T-helper 17 cell (primary cell): ENCODE results near the gene FOXP4. TPM values are rescaled to one million over a fixed set of nuclear protein-coding genes. Genes with fewer than 3 reads are reported as not detected.
A peak's percentile ranks its signal among the peaks of the same experiment; 100 is the strongest.

Experiments used
- ATAC-seq: fragments of 150-1000 bp; cut with Tn5 transposase; 2 replicates; pipeline ENCODE4 v1.10.0; 2021; ENCODE audit warnings: mild to moderate bottlenecking, moderate library complexity
- DNase-seq, 3 donors: peaks; one replicate each; pipeline versions ENCODE4 v3.0.0 to v3.0.0-alpha.2; 2020 to 2021
- H3K9me3 ChIP-seq: one replicate; pipeline ENCODE4 v1.7.0; 2013; ENCODE audit warnings: low read length, mild to moderate bottlenecking; ENCODE audit not compliant: control insufficient read depth, poor library complexity, severe bottlenecking
- H3K27ac Mint-ChIP-seq: one replicate; pipeline ENCODE4 v1.8.0; 2022; ENCODE audit warnings: mild to moderate bottlenecking, moderate library complexity, mixed read lengths
- H3K27me3 Mint-ChIP-seq: one replicate; pipeline ENCODE4 v1.8.0; 2022; ENCODE audit warnings: mixed read lengths
- H3K36me3 Mint-ChIP-seq: one replicate; pipeline ENCODE4 v1.8.0; 2022; ENCODE audit warnings: low read depth, mixed read lengths
- H3K4me1 Mint-ChIP-seq: one replicate; pipeline ENCODE4 v1.8.0; 2022; ENCODE audit warnings: mild to moderate bottlenecking, mixed read lengths
- H3K4me3 Mint-ChIP-seq: one replicate; pipeline ENCODE4 v1.8.0; 2022; ENCODE audit warnings: mild to moderate bottlenecking, moderate library complexity, mixed read lengths
- total RNA-seq, 4 donors: library from RNA in 2 of 4; stranded (reverse) in 2 of 4; gene quantifications; one replicate each; pipeline ENCODE4 v1.2.3 and lab custom pipeline; 2022 to 2026

Gene FOXP4
- total RNA-seq, 2 donors from 2014 or later, result 7.5 to 10.6 TPM

DNA sequence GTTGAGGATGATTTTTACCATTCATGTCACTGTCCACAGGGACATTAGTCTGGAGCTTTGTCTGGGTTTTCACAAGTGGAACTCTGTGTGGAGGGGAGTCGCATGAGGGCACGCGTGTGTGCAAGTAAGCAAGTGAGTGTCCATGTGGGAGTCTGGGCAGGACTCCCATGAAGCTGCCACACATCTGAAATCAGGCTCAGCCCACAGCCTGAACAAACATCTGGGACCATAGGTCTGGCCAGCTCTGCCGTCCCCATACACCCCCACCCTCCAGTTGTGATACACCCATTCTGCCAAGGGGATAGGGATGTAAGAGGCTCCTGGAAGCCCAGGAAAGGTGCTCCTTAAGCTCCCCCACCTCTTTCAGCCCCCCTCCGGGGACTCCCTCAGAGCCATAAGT, 17.1 kb upstream of the FOXP4 start:
- Mint-ChIP-seq H3K4me1 (peaks cover 26% of the 10 kb centered on the region), H3K36me3 (peaks cover 7% of the 10 kb centered on the region), H3K4me3 (no peak overlapping the region), H3K27ac (peak overlapping the region; percentile 29), H3K27me3 (peaks cover 11% of the 10 kb centered on the region)
- ATAC-seq (no peak), DNase-seq (no peak)
- H3K9me3 ChIP-seq, result no peaks in the 10 kb centered on the region

DNA sequence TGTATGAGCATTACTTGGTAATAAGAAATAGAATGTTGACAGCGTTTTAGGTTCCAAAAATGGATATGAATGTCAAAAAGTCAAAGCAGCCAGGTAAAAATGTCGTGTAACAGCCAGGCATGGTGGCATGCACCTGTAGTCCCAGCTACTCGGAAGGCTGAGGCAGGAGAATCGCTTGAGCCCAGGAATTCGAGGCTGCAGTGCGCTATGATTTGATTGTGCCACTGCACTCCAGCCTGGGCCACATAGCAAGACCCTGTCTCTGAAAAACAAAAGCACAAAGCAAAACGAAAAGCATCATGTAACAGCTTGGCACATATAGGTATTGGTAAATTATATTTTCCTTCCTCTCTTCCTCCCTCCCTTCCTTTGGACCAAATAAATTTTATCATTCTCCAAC, 16.2 kb upstream of the FOXP4 start:
- Mint-ChIP-seq H3K27ac (peak overlapping the region; percentile 62), H3K27me3 (peaks cover 11% of the 10 kb centered on the region), H3K36me3 (peaks cover 7% of the 10 kb centered on the region), H3K4me3 (peak overlapping the region; percentile 45), H3K4me1 (peaks cover 23% of the 10 kb centered on the region)
- no peaks in the 10 kb centered on the region for H3K9me3 ChIP-seq
- ATAC-seq (no peak), DNase-seq (no peak)

DNA sequence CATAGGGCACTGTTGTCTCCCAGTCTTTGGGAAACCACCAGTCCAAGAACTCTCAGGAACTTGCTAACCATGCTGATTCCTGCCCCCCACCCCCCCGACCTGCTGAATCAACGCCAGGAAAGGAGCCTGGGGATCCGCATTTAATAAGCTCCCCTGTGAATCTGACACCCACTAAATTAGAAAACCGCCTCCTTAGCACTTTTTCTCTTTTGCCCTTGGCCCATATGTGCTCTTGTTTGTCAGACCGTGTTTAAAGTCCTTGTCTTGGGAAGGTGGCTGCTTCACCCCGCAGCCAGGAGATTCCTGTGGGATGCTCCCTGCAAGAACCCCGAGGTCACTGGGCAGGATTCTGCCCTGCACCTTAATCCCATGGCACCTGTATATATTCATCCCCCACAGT, 15.7 kb upstream of the FOXP4 start:
- Mint-ChIP-seq H3K27ac (peak overlapping the region; percentile 62), H3K4me3 (no peak overlapping the region), H3K36me3 (peaks cover 7% of the 10 kb centered on the region), H3K27me3 (peaks cover 6% of the 10 kb centered on the region), H3K4me1 (peaks cover 22% of the 10 kb centered on the region)
- no peaks in the 10 kb centered on the region for H3K9me3 ChIP-seq
- no peak for DNase-seq
- ATAC-seq, result no peak

DNA sequence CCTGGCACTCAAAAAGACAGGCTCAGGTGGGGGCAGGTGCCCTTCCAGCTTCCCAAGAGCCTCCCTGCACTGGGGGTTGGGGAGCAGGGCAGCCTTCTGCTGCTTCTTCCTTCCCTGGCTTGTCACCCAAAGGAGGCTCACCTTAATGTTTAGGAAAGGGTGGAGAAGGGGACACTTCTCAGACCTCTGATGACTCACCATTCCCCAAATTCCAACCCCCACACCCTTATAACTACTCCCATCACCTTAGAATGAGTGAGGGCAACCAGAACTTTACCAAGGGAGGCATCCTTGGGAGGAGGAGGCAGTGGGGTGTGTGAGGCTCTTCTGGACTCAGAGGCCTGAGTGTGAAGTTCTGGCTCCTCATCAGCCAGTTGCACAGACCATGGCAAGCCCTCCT, 15.2 kb upstream of the FOXP4 start:
- H3K36me3 Mint-ChIP-seq, result peaks cover 7% of the 10 kb centered on the region
- DNase-seq (no peak), ATAC-seq (no peak)
- H3K4me1 Mint-ChIP-seq, result peaks cover 21% of the 10 kb centered on the region
- H3K4me3 Mint-ChIP-seq, result peak overlapping the region; percentile 95
- H3K27me3 Mint-ChIP-seq, result peaks cover 5% of the 10 kb centered on the region
- peak overlapping the region; percentile 94 for H3K27ac Mint-ChIP-seq
- no peaks in the 10 kb centered on the region for H3K9me3 ChIP-seq

DNA sequence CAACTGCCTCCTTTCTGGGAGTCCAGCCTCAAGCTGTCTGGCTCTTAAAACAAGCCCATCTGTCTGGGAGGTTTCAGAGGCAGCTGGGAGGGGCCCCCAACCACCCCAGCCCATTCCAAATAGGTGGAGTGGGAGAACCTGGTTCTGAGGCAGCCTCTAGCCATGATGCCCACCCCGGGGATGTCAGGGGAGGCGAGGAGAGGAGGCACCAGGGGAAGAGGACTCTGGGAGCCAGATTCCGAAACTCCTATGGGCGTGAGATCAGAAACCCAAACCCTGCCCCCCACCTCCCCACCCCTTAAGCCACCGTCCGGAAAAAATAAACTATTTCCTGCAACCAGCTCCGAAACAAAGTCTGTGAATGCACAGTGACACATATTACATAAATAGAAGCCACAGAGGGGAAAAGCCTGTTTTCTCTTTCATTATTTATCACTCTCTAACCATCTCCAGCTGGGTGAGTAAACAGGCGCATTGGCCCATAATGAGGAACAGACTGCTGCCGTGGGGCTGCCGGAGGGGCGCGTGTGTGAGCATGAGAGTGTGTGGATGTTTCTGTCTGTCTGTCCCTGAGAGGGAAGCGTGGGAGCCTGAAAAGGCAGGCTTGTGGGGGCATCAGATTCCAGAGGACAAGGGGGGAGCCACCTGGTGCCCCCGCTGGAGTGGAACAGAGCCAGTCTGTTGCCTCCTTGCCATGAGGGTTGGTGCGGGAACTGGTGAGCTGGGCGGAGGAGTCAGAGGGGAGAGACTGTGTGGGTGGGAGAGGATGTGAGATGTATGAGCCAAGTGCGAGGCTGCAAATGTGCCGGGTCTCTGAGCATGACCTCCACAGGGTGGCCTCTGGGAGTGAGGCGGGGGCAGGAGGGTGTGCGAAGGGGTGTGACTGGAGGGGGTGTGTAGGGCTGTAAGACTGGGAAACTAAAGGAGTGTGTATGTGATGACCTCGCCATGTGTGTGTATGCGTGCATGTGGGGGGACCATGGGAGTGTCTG, 14.3 kb upstream of the FOXP4 start:
- H3K36me3 Mint-ChIP-seq, result peaks cover 11% of the 10 kb centered on the region
- peaks cover 11% of the 10 kb centered on the region for H3K27me3 Mint-ChIP-seq
- H3K9me3 ChIP-seq, result no peaks in the 10 kb centered on the region
- DNase-seq (peak in 1 of 3 donors; percentile 17), ATAC-seq (peak; percentile 85)
- peak overlapping the region; percentile 94 for H3K27ac Mint-ChIP-seq
- peaks cover 28% of the 10 kb centered on the region for H3K4me1 Mint-ChIP-seq
- peak overlapping the region; percentile 95 for H3K4me3 Mint-ChIP-seq

DNA sequence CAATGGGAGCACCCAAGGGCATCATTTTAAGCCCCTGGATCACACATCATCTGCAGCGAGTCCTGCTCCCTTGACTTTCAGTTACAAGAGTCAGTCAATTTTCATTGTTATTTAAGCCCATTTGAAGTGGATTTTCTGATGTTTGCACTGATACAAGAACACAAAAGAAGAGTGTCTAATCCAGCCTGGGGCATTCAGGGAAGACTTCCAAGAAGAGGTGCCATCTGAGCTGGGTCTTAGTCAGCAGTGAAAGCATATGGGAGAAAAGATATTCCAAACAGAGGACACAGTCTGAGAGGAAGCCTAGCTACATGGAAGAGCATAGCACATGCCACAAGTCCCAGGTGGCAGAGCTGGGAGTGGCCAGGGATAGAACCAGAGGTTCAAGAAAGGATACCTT, 10.4 kb upstream of the FOXP4 start:
- no peak overlapping the region for H3K4me3 Mint-ChIP-seq
- ATAC-seq, result no peak
- H3K27me3 Mint-ChIP-seq, result peaks cover 22% of the 10 kb centered on the region

DNA sequence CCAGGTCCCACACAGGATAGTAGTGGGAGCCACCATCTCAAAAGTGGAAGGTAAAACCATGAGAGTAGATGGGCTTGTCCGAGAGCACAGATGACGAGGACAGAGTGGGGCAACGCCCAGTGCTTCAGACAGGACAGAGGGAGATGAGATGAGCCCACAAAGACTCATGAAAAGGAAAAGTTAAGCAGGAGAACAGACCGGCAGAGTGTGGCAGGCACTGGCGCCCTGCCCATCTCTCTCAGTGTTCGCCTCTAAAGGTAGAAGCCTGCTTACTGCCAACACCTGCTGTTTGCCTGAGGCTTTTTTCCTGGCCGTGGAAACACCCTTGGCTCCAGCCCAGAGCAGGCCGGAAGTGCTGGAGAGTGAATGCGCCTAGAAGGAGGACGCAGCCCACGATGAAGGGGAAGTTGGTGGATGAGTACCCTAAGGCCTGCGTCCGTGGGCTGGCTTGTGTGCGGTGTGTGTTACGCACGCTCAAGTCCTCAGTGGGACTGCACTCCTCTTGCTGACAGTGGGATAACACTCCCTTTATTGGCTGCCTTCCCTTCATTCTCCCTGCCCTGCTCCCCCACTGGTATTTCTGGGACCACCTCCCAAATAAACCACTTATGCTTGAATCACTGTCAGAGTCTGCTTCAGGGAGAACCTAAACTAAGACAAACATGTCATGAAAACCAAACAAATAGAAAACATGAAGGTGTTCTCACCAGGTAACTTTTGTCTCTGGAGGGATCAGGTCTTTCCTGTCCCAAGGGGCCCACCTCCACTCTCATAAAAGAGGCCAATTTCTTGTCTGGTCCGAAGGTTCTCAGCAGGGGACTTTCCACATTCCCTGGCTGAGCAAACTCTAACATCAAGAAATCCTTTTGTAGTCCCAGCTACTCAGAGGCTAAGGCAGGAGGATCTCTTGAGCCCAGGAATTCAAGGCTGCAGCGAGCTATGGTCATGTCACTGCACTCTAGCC, 9.1 kb upstream of the FOXP4 start:
- ATAC-seq (no peak), DNase-seq (no peak)
- Mint-ChIP-seq H3K4me1 (peaks cover 19% of the 10 kb centered on the region), H3K36me3 (peaks cover 6% of the 10 kb centered on the region), H3K27me3 (peaks cover 22% of the 10 kb centered on the region), H3K4me3 (no peak overlapping the region), H3K27ac (peak overlapping the region; percentile 35)
- H3K9me3 ChIP-seq, result no peaks in the 10 kb centered on the region

More for the DNA sequence above, 10.4 kb upstream of the FOXP4 start:
- DNase-seq, result no peak
- peaks cover 9% of the 10 kb centered on the region for H3K36me3 Mint-ChIP-seq
- peaks cover 25% of the 10 kb centered on the region for H3K4me1 Mint-ChIP-seq
- no peaks in the 10 kb centered on the region for H3K9me3 ChIP-seq
- no peak overlapping the region for H3K27ac Mint-ChIP-seq

DNA sequence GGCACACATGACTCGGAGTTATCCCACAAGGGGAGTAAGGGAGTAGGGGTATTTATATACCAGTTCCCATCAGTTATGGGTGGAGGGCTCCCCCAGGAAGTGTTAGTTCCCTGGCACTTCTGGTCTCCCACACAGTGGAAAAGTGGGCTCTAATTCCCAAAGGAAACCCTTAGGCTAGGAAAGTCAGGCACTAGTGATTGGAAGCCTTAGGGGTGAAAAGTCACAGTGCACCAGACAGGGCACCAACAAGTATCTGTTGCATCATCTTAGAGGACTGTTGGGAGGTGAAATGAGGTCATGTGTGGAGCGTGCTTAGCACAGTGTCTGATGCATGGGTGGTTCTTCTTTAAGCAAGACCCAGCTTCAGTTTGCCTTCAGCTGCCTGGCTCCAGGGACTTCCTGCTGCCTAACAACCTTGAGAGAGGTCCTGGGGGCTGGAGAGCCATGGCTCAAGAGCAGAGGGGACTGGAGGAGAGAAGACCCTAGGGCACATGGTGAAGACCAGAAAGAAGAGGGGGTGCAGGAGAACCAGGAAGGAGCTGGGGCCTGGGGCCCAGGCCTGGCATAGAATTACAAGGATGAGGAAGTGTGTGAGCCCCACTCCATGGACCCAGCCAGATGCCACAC, 7.5 kb upstream of the FOXP4 start:
- no peak overlapping the region for H3K4me3 Mint-ChIP-seq
- peaks cover 5% of the 10 kb centered on the region for H3K36me3 Mint-ChIP-seq
- DNase-seq (no peak), ATAC-seq (peak; percentile 23)
- H3K4me1 Mint-ChIP-seq, result peaks cover 12% of the 10 kb centered on the region
- H3K27me3 Mint-ChIP-seq, result peaks cover 22% of the 10 kb centered on the region
- H3K27ac Mint-ChIP-seq, result peak overlapping the region; percentile 66
- no peaks in the 10 kb centered on the region for H3K9me3 ChIP-seq

DNA sequence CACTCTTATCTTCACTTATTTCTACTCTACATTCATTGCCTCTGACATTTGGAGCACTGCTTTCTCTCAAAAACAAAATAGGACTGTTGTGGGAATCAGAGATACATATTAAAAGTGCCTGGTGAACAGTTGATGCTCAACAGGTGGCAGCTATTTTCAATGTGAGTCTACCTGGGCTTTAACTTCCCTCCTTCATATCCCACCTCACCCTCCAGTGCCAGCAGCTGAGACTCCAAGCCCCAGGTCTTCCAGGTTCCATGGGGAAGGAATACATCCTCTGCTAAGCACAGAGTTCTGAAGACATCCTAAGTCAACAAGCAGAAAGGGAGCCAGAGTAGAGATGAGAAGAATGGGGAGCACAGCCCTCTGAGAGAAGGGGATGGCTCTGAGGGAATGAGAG, 7.0 kb upstream of the FOXP4 start:
- peaks cover 9% of the 10 kb centered on the region for H3K4me1 Mint-ChIP-seq
- H3K36me3 Mint-ChIP-seq, result peaks cover 5% of the 10 kb centered on the region
- ATAC-seq (no peak), DNase-seq (no peak)
- no peaks in the 10 kb centered on the region for H3K9me3 ChIP-seq
- peaks cover 22% of the 10 kb centered on the region for H3K27me3 Mint-ChIP-seq
- no peak overlapping the region for H3K4me3 Mint-ChIP-seq
- H3K27ac Mint-ChIP-seq, result peak overlapping the region; percentile 66

DNA sequence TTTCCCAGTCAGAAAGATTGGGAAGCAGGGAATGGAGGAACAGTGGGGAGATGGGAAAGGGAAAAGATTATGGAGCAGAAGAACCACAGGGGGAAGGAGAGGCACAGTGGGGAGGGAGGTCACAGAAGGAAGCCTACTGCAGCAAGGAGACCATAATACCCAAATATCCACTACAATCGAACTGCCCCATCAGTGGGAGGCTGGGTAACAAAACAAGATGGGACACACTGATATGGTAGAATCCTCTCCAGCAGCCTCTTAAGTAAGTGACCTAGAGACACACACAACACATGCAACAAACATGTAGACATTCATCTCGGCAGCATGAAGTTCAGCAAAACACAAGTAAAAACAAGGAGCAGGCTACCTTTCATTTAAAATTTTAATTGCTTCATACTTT, 4.8 kb upstream of the FOXP4 start:
- no peaks in the 10 kb centered on the region for H3K9me3 ChIP-seq
- Mint-ChIP-seq H3K27me3 (peaks cover 22% of the 10 kb centered on the region), H3K36me3 (peaks cover 5% of the 10 kb centered on the region), H3K27ac (no peak overlapping the region), H3K4me3 (no peak overlapping the region), H3K4me1 (peaks cover 22% of the 10 kb centered on the region)
- ATAC-seq, result no peak
- DNase-seq, result no peak

DNA sequence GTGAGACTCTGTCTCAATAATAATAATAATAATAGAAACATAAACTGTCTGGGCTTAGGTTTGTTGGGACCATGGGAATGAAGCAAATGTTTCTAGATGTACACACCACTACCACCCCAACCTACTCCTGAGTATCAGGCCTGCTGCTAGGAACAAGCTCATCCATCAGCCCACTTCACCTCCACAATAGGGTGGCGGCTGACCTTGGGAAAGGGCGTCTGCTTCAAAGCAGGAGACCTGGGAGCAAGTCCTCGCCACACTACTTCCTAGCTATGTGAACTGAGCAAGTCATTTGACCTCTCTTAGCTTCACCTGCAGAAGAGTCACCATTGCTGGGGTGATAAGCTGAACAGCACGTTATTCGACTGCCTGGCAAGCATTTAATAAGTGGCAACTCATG, 3.1 kb upstream of the FOXP4 start:
- Mint-ChIP-seq H3K27ac (no peak overlapping the region), H3K4me1 (peaks cover 15% of the 10 kb centered on the region)
- ATAC-seq, result no peak

DNA sequence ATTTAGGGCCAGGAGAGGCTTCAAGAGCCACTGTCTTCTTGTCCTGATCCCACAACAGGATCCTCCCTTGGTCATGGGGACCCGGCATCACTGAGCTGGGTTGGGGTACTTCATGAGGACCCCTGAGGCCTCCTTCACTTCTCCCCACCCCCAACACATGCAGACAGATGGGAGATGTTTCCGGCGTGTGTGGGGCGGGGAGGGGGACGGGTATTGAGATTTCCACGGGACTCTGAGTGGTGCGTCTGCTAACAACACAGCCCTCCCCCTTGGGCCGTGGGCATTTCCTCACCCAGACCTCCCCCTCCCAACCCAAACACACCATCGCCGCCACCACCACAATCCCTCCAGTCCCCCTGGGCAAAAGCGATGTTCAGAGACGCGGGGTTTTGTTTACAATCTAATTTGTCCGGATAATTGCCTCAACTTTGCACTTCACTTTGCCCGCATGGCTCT, 906 bp upstream of the FOXP4 start:
- no peak overlapping the region for H3K27ac Mint-ChIP-seq
- peak overlapping the region; percentile 96 for H3K4me3 Mint-ChIP-seq
- no peaks in the 10 kb centered on the region for H3K27me3 Mint-ChIP-seq
- no peaks in the 10 kb centered on the region for H3K9me3 ChIP-seq
- no peak for DNase-seq
- H3K36me3 Mint-ChIP-seq, result peaks cover 2% of the 10 kb centered on the region
- H3K4me1 Mint-ChIP-seq, result peaks cover 20% of the 10 kb centered on the region
- no peak for ATAC-seq

More for the DNA sequence above, 3.1 kb upstream of the FOXP4 start:
- peaks cover 2% of the 10 kb centered on the region for H3K36me3 Mint-ChIP-seq
- no peak overlapping the region for H3K4me3 Mint-ChIP-seq
- no peaks in the 10 kb centered on the region for H3K9me3 ChIP-seq
- peaks cover 13% of the 10 kb centered on the region for H3K27me3 Mint-ChIP-seq
- DNase-seq, result no peak
